ENCODE results near the gene RUNX1. TPM values are rescaled to one million over a fixed set of nuclear protein-coding genes. Genes with fewer than 3 reads are reported as not detected.

Gene RUNX1
- total RNA-seq, 1 donor from 2014 or later = 92.1 TPM

DNA sequence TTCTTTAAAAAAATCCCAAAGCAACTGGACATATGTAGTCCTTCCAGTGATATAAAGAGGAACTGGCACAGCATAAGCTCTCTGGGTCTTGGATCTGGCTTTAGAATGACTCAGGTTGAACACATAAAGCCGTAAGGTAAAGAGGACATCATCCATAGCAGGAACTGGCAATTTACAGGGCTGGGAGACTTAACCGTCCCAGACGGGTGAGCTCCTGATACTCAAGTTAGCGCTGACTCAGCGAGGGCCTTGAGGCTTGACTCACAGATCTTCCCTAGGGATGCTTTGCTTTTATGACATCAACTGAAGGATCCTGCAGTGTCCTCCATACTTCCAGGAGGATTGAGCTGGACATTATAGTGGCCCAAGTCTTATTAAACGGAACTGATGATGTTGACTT lies 226.2 kb downstream of the RUNX1 start:
- no peak for ATAC-seq (ENCODE audit: low read depth)
- no peaks in the 10 kb centered on the region for H3K4me1 Mint-ChIP-seq
- TF ChIP-seq, protein P1, sequence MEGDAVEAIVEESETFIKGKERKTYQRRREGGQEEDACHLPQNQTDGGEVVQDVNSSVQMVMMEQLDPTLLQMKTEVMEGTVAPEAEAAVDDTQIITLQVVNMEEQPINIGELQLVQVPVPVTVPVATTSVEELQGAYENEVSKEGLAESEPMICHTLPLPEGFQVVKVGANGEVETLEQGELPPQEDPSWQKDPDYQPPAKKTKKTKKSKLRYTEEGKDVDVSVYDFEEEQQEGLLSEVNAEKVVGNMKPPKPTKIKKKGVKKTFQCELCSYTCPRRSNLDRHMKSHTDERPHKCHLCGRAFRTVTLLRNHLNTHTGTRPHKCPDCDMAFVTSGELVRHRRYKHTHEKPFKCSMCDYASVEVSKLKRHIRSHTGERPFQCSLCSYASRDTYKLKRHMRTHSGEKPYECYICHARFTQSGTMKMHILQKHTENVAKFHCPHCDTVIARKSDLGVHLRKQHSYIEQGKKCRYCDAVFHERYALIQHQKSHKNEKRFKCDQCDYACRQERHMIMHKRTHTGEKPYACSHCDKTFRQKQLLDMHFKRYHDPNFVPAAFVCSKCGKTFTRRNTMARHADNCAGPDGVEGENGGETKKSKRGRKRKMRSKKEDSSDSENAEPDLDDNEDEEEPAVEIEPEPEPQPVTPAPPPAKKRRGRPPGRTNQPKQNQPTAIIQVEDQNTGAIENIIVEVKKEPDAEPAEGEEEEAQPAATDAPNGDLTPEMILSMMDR (IDR thresholded peaks at IDR 0.05) = no peak
- H3K9me3 Mint-ChIP-seq = peaks cover 7% of the 10 kb centered on the region
- intact Hi-C loops (cut with micrococcal nuclease) = no loop called here
- POLR2A ChIA-PET = interaction anchor here (0.6 kb wide), 1 partner anchor 40 kb away, joined by 5 read pairs; no protein-coding TSS in a partner anchor
- no peaks in the 10 kb centered on the region for H3K27me3 Mint-ChIP-seq
- no peak overlapping the region for H3K4me3 Mint-ChIP-seq
- H3K36me3 Mint-ChIP-seq (ENCODE audit: low read depth) = peaks cover 75% of the 10 kb centered on the region
- CTCF ChIA-PET = no interaction called here
- DNase-seq = no peak
- H3K27ac Mint-ChIP-seq = no peak overlapping the region

DNA sequence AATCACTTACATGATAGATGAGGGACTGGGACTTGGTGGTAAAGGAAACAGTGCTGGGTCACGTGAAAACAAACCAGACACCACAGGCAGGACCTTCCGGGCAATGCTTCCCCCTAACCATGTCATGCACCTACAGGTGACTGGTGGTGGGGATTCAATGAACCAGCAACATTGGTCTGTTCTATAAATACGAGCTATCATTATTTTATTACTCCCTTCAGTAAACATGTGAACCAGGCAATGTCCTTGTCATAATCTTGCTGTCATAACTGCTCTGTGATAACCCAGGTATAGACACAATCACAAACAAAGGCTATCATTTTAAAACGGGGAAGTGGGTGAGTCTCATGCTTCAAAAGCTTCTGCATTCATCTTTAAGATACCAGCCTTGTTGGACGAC lies 226.9 kb downstream of the RUNX1 start:
- CTCF ChIA-PET = no interaction called here
- Mint-ChIP-seq H3K9me3 (peaks cover 6% of the 10 kb centered on the region), H3K36me3 (ENCODE audit: low read depth) (peaks cover 75% of the 10 kb centered on the region), H3K4me3 (no peak overlapping the region), H3K27ac (no peak overlapping the region), H3K4me1 (no peaks in the 10 kb centered on the region), H3K27me3 (no peaks in the 10 kb centered on the region)
- POLR2A ChIA-PET = no interaction called here
- intact Hi-C loops (cut with micrococcal nuclease) = no loop called here
- TF ChIP-seq, protein P1 (IDR thresholded peaks at IDR 0.05) = no peak
- ATAC-seq (ENCODE audit: low read depth) (no peak), DNase-seq (no peak)

DNA sequence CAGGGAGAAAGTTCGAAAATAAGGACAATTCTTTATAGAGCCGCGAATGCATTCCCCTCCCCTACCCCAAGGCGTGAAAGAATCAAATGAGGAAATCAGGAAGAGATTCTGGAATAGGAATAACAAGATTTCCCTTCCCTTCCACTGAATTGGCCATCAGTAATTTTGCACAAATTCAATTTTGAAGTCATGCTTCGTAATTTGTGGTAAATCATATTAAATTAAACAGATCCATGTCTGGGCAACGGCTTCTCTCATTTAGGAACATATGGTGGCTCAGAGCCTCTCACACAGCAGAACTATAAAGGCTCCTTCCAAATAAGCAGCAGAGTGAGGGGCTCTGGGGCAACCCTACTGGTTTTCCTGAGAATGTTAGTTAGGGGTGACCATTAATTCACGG lies 227.4 kb downstream of the RUNX1 start:
- Mint-ChIP-seq H3K27ac (no peak overlapping the region), H3K27me3 (no peaks in the 10 kb centered on the region), H3K4me3 (no peak overlapping the region), H3K4me1 (no peaks in the 10 kb centered on the region), H3K9me3 (peaks cover 2% of the 10 kb centered on the region), H3K36me3 (ENCODE audit: low read depth) (peaks cover 73% of the 10 kb centered on the region)
- POLR2A ChIA-PET = no interaction called here
- TF ChIP-seq, protein P1 (IDR thresholded peaks at IDR 0.05) = no peak
- intact Hi-C loops (cut with micrococcal nuclease) = no loop called here
- CTCF ChIA-PET = no interaction called here
- no peak for ATAC-seq (ENCODE audit: low read depth)
- DNase-seq = no peak

DNA sequence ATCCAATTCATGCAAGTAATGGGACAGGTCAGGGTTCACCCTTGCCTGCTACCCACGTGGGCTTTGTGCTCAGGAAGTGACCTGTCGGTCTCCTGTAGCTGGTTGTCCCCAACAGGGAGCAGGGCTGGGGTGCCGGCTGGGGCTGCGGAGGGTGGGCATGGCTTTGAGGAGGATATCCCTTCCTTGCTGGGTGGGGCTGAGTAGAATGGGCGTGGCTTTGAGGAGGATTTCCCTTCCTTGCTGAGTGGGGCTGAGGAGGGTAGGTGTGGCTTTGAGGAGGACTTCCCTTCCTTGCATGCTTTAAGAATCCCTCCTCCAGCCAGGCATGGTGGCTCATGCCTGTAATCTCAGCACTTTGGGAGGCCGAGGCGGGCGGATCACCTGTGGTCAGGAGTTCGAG lies 229.1 kb downstream of the RUNX1 start:
- ChIA-PET POLR2A (interaction anchor here (0.6 kb wide), 1 partner anchor 1182 kb away, joined by 3 read pairs; no protein-coding TSS in a partner anchor), CTCF (no interaction called here)
- DNase-seq = no peak
- H3K27ac Mint-ChIP-seq = no peak overlapping the region
- H3K4me1 Mint-ChIP-seq = no peaks in the 10 kb centered on the region
- intact Hi-C loops (cut with micrococcal nuclease) = no loop called here
- H3K27me3 Mint-ChIP-seq = no peaks in the 10 kb centered on the region
- peaks cover 76% of the 10 kb centered on the region for H3K36me3 Mint-ChIP-seq (ENCODE audit: low read depth)
- no peak overlapping the region for H3K4me3 Mint-ChIP-seq
- TF ChIP-seq, protein P1 (IDR thresholded peaks at IDR 0.05) = no peak
- ATAC-seq (ENCODE audit: low read depth) = no peak
- H3K9me3 Mint-ChIP-seq = no peaks in the 10 kb centered on the region

DNA sequence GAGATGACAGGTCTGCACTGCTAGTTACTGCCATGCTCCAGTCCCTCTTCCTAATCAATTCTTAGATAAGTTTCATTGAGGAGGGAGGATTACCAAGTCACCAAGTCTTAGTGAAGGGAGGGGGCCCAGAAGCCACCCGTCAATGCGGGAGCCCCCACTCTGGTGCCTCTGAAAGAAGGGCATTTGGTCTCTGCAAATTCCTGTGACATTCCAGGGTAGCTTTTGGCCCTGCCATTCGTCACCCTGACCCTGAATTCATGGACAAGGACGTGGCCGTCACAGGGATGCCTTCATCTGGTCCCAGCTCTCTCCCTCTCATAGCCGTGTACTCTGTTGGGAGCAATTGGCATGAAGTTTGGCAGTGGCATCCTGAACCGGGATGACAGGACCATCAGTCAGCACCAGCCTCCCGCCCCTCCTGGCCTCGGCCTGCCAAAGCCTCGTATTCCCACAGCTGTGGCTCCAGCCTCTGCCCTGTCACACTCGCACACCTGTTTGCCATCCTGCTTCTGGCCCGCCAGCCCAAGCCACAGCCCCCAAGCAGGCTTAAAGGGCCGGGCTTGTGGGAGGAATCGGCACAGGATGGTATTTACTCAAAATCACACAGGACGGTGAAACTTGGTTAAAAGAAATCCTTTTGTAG lies 229.6 kb downstream of the RUNX1 start:
- TF ChIP-seq, protein P1 (IDR thresholded peaks at IDR 0.05) = no peak
- Mint-ChIP-seq H3K27me3 (no peaks in the 10 kb centered on the region), H3K4me1 (no peaks in the 10 kb centered on the region), H3K27ac (no peak overlapping the region), H3K4me3 (no peak overlapping the region), H3K9me3 (no peaks in the 10 kb centered on the region), H3K36me3 (ENCODE audit: low read depth) (peaks cover 79% of the 10 kb centered on the region)
- ATAC-seq (ENCODE audit: low read depth) = no peak
- no peak for DNase-seq
- ChIA-PET POLR2A (interaction anchor here (0.6 to 1.8 kb wide), 2 partner anchors 67 to 1182 kb away, joined by 3 to 4 read pairs; no protein-coding TSS in a partner anchor), CTCF (no interaction called here)
- intact Hi-C loops (cut with micrococcal nuclease) = no loop called here

Data from activated B cell treated with CpG ODN at 0.5 μM for 24 hours (primary cell).